HepG2 (cell line): ENCODE data around the gene DPH2. TPM values are rescaled to one million over a fixed set of nuclear protein-coding genes. Genes with fewer than 3 reads are reported as not detected.

Experiments used
- GABPB1 ChIP-seq: IDR thresholded peaks from 2 replicates; pipeline ENCODE4 v1.6.1; 2016; ENCODE audit warnings: mild to moderate bottlenecking, missing genetic modification reagents, moderate library complexity, missing compliant biosample characterization
- GPBP1L1 ChIP-seq: sonication (generic); formaldehyde crosslinking; IDR thresholded peaks from 2 replicates; pipeline ENCODE4 v1.5.0; 2020; ENCODE audit warnings: mild to moderate bottlenecking, missing genetic modification reagents
- HIC2 ChIP-seq: sonication (generic); formaldehyde crosslinking; IDR thresholded peaks from 2 replicates; pipeline ENCODE4 v1.9.0; 2022; ENCODE audit warnings: low read depth, missing genetic modification reagents
- MNT ChIP-seq: fragments of 450-650 bp; IDR thresholded peaks from 2 replicates; pipeline ENCODE4 v1.6.1; 2016
- MXD1 ChIP-seq: sonication (generic); formaldehyde crosslinking; IDR thresholded peaks from 2 replicates; pipeline ENCODE4 v1.4.0; 2020; ENCODE audit warnings: mild to moderate bottlenecking, missing genetic modification reagents
- NCOA2 ChIP-seq: sonication (generic); formaldehyde crosslinking; IDR thresholded peaks from 2 replicates; pipeline ENCODE4 v1.8.0; 2022; ENCODE audit warnings: inconsistent platforms
- NFE2L1 ChIP-seq: sonication (generic); formaldehyde crosslinking; IDR thresholded peaks from 2 replicates; pipeline ENCODE4 v1.4.0; 2020; ENCODE audit warnings: missing genetic modification reagents, mild to moderate bottlenecking, borderline replicate concordance
- REXO4 ChIP-seq: sonication (generic); formaldehyde crosslinking; IDR thresholded peaks from 2 replicates; pipeline ENCODE4 v1.8.0; 2022; ENCODE audit warnings: missing genetic modification reagents, mild to moderate bottlenecking, borderline replicate concordance
- SKIL ChIP-seq: sonication (generic); formaldehyde crosslinking; IDR thresholded peaks from 2 replicates; pipeline ENCODE4 v1.8.0; 2022; ENCODE audit warnings: missing genetic modification reagents, mild to moderate bottlenecking, moderate library complexity, borderline replicate concordance
- SP140L ChIP-seq: sonication (generic); formaldehyde crosslinking; IDR thresholded peaks from 2 replicates; pipeline ENCODE4 v1.4.0; 2020; ENCODE audit warnings: missing genetic modification reagents, borderline replicate concordance
- THAP8 ChIP-seq: sonication (generic); formaldehyde crosslinking; IDR thresholded peaks from 2 replicates; pipeline ENCODE4 v1.5.1; 2020; ENCODE audit warnings: missing genetic modification reagents, mild to moderate bottlenecking, borderline replicate concordance
- YEATS4 ChIP-seq: sonication (generic); formaldehyde crosslinking; IDR thresholded peaks from 2 replicates; pipeline ENCODE4 v1.4.0; 2020; ENCODE audit warnings: missing genetic modification reagents, borderline replicate concordance
- ZNF275 ChIP-seq: sonication (generic); formaldehyde crosslinking; IDR thresholded peaks from 2 replicates; pipeline ENCODE4 v1.8.0; 2022; ENCODE audit warnings: missing genetic modification reagents, mild to moderate bottlenecking, inconsistent platforms, borderline replicate concordance
- ZNF460 ChIP-seq: sonication (generic); formaldehyde crosslinking; IDR thresholded peaks from 2 replicates; pipeline ENCODE4 v1.5.1; 2020; ENCODE audit warnings: missing genetic modification reagents, mild to moderate bottlenecking, borderline replicate concordance
- ZNF543 ChIP-seq: sonication (generic); formaldehyde crosslinking; IDR thresholded peaks from 2 replicates; pipeline ENCODE4 v1.4.0; 2020; ENCODE audit warnings: mild to moderate bottlenecking, missing genetic modification reagents
- ZNF619 ChIP-seq: sonication (generic); formaldehyde crosslinking; IDR thresholded peaks from 2 replicates; pipeline ENCODE4 v1.4.0; 2020; ENCODE audit warnings: mild to moderate bottlenecking, missing genetic modification reagents
- ZNF768 ChIP-seq: sonication (generic); formaldehyde crosslinking; IDR thresholded peaks from 2 replicates; pipeline ENCODE4 v1.4.0; 2020; ENCODE audit warnings: missing genetic modification reagents
- polyA plus RNA-seq, 8 experiments: library from polyadenylated mRNA; depleted of rRNA in 3 of 8; stranded (reverse) in 7 of 8; unstranded in 1 of 8; fragments of >200 nt; fragmentation: Illumina TruSeq in 4 of 8; extraction: Trizol in 4 of 8; gene quantifications; 2 replicates each; pipeline versions ENCODE4 v1.2.1 to v1.2.3, GENCODE V29; 2011 to 2016; ENCODE audit warnings: low read depth in 4 of 8, missing spikeins in 1 of 8, mixed read lengths in 1 of 8; ENCODE audit not compliant: insufficient read depth in 1 of 8
- total RNA-seq, 5 experiments: library from RNA; depleted of rRNA; stranded (reverse); fragments of >200 nt; fragmentation: Illumina TruSeq; extraction: Trizol; gene quantifications; 2 replicates each; pipeline ENCODE4 v1.2.3, GENCODE V29; 2016; ENCODE audit warnings: low read depth in 1 of 5

DPH2 gene
- total and polyA plus RNA-seq, 2 of the 13 experiments (the other 11 are each of a cell fraction or from before 2014, with no cell fraction given), result 32.2 to 38.3 TPM

GRCh38 chr1:43979528-43980254 is 9.9 kb downstream of the DPH2 start (continued):
- TF ChIP-seq THAP8 (CRISPR knock-in tag) (no peak), MNT (peak; percentile 75), ZNF275 (CRISPR knock-in tag) (no peak), NFE2L1 (CRISPR knock-in tag) (no peak), NCOA2 (CRISPR knock-in tag) (peak; percentile 48), SP140L (no peak), REXO4 (CRISPR knock-in tag) (no peak), MXD1 (CRISPR knock-in tag) (0 out of 2 replicates have a peak, but pooled peaks have one; percentile 75), HIC2 (peak; percentile 19), GABPB1 (CRISPR knock-in tag) (peak; percentile 65; the same call in 1 of the 2 replicates), ZNF543 (0 out of 2 replicates have a peak, but pooled peaks have one; percentile 39), GPBP1L1 (CRISPR knock-in tag) (no peak), SKIL (CRISPR knock-in tag) (no peak), ZNF768 (peak; percentile 20; the same call in 1 of the 2 replicates), ZNF460 (CRISPR knock-in tag) (no peak; the same call in 1 of the 2 replicates), ZNF619 (no peak), YEATS4 (peak; percentile 86)
